Panc1 (cell line): Measurements from ENCODE around the gene MXD3. TPM values are rescaled to one million over a fixed set of nuclear protein-coding genes. Genes with fewer than 3 reads are reported as not detected.

ENCODE experiments used
- ATAC-seq: fragments of 200-7000 bp; cut with Tn5 transposase; 2 replicates; pipeline ENCODE4 v1.9.1; 2020; ENCODE audit warnings: mild to moderate bottlenecking, moderate library complexity
- BruUV-seq: library from RNA; stranded (reverse); fragments of 400-500 nt; replicated peaks from 2 replicates; lab custom pipeline; 2021; lab: Mats Ljungman, UMichigan
- CTCF ChIA-PET: fragments of 300-600 bp; sonication (Branson Sonifier 250); formaldehyde crosslinking; loops from one replicate; lab custom pipeline; 2022; ENCODE audit warnings: antibody characterized with exemption; lab: Charles Lee
- POLR2A ChIA-PET: fragments of 300-600 bp; sonication (Branson Sonifier 250); formaldehyde crosslinking; loops from one replicate; lab custom pipeline; 2022; ENCODE audit warnings: antibody characterized with exemption; lab: Charles Lee
- DNase-seq: peaks from one replicate; pipeline ENCODE4 v3.0.0-alpha.2; 2010; ENCODE audit warnings: low read depth, low spot score
- H3K27ac ChIP-seq: 2 replicates; pipeline ENCODE4 v1.5.1; 2011; ENCODE audit warnings: mild to moderate bottlenecking, low read length, inconsistent platforms
- H3K27me3 ChIP-seq: fragments of 200-500 bp; sonication (Bioruptor generic); 2 replicates; pipeline ENCODE4 v1.6.0; 2014; ENCODE audit warnings: low read length, inconsistent platforms; ENCODE audit not compliant: control insufficient read depth, insufficient read depth
- H3K36me3 ChIP-seq: fragments of 200-500 bp; sonication (Bioruptor generic); 2 replicates; pipeline ENCODE4 v1.5.1; 2014; ENCODE audit warnings: inconsistent platforms, mild to moderate bottlenecking, low read length, moderate library complexity; ENCODE audit not compliant: control insufficient read depth, insufficient read depth
- H3K4me1 ChIP-seq: 2 replicates; pipeline ENCODE4 v1.5.1; 2011; ENCODE audit warnings: inconsistent platforms, mild to moderate bottlenecking, low read length, moderate library complexity; ENCODE audit not compliant: control insufficient read depth, insufficient read depth
- H3K4me3 ChIP-seq, 2 experiments: 2 replicates each; pipeline ENCODE4 v1.5.1; 2011 to 2012; ENCODE audit warnings: low read depth in 2 of 2, low read length in 2 of 2, mild to moderate bottlenecking in 2 of 2, inconsistent platforms in 1 of 2, moderate library complexity in 1 of 2
- H3K9me3 ChIP-seq: fragments of 200-500 bp; sonication (Bioruptor generic); 2 replicates; pipeline ENCODE4 v1.5.1; 2014; ENCODE audit warnings: low read depth, mild to moderate bottlenecking, inconsistent platforms, low read length, moderate library complexity; ENCODE audit not compliant: control insufficient read depth, insufficient read depth
- POLR2AphosphoS5 ChIP-seq: IDR thresholded peaks from 2 replicates; pipeline ENCODE4 v1.6.1; 2012; ENCODE audit warnings: mild to moderate bottlenecking, low read depth, low read length, moderate library complexity
- SIN3A ChIP-seq: IDR thresholded peaks from 2 replicates; pipeline ENCODE4 v1.6.1; 2012; ENCODE audit warnings: low read depth, mild to moderate bottlenecking, low read length, moderate library complexity, borderline replicate concordance; ENCODE audit not compliant: insufficient read depth
- TCF7L2 ChIP-seq: IDR thresholded peaks from 2 replicates; pipeline ENCODE4 v1.6.1; 2011; ENCODE audit warnings: mild to moderate bottlenecking, low read depth, low read length, inconsistent platforms
- in situ Hi-C: cut with HindIII; loops from 2 replicates; pipeline ENCODE4 v1.10.0; 2016; ENCODE audit warnings: low sequenced_read_pairs, low pct_unique_long_range_greater_than_20kb
- intact Hi-C: fragments of 100-400 bp; cut with micrococcal nuclease; formaldehyde crosslinking; loops from one replicate; pipeline ENCODE4 v1.10.0; 2022; ENCODE audit not compliant: unreplicated experiment
- total RNA-seq: library from RNA; stranded (reverse); gene quantifications from one replicate; pipeline ENCODE4 v1.2.1, GENCODE V29; 2021; ENCODE audit not compliant: unreplicated experiment
- TF ChIP-seq, protein P1 (sequence below): fragments of 450-650 bp; IDR thresholded peaks from 2 replicates; pipeline ENCODE4 v1.5.1; 2017; ENCODE audit warnings: mild to moderate bottlenecking
- TF ChIP-seq, protein P2 (sequence below), 2 experiments: IDR thresholded peaks; 2 replicates each; pipeline ENCODE4 v1.6.1; 2011 to 2012; ENCODE audit warnings: low read depth in 2 of 2, control low read depth in 1 of 2, low read length in 1 of 2, mild to moderate bottlenecking in 1 of 2, moderate library complexity in 1 of 2; ENCODE audit not compliant: insufficient read depth in 1 of 2

MXD3 gene
- total RNA-seq, 1 experiment from 2014 or later, result 12.0 TPM

GRCh38 chr5:177276886-177277285 is 34.8 kb downstream of the MXD3 start:
- no peaks in the 10 kb centered on the region for H3K27me3 ChIP-seq
- ChIA-PET POLR2A (no interaction called here), CTCF (no interaction called here)
- in situ Hi-C loops, result no loop called here
- no peak for ATAC-seq
- TF ChIP-seq, protein P1, sequence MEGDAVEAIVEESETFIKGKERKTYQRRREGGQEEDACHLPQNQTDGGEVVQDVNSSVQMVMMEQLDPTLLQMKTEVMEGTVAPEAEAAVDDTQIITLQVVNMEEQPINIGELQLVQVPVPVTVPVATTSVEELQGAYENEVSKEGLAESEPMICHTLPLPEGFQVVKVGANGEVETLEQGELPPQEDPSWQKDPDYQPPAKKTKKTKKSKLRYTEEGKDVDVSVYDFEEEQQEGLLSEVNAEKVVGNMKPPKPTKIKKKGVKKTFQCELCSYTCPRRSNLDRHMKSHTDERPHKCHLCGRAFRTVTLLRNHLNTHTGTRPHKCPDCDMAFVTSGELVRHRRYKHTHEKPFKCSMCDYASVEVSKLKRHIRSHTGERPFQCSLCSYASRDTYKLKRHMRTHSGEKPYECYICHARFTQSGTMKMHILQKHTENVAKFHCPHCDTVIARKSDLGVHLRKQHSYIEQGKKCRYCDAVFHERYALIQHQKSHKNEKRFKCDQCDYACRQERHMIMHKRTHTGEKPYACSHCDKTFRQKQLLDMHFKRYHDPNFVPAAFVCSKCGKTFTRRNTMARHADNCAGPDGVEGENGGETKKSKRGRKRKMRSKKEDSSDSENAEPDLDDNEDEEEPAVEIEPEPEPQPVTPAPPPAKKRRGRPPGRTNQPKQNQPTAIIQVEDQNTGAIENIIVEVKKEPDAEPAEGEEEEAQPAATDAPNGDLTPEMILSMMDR, result no peak
- TF ChIP-seq POLR2AphosphoS5 (no peak), TCF7L2 (no peak)
- H3K27ac ChIP-seq, result no peak overlapping the region
- no TSS peak for BruUV-seq
- no peak overlapping the region for H3K4me3 ChIP-seq
- intact Hi-C loops, result no loop called here
- H3K36me3 ChIP-seq, result 0 out of 2 replicates have a peak, but pooled peaks cover 5% of the 10 kb centered on the region
- no peaks in the 10 kb centered on the region for H3K9me3 ChIP-seq
- no peaks in the 10 kb centered on the region for H3K4me1 ChIP-seq
- DNase-seq, result no peak

DNA sequence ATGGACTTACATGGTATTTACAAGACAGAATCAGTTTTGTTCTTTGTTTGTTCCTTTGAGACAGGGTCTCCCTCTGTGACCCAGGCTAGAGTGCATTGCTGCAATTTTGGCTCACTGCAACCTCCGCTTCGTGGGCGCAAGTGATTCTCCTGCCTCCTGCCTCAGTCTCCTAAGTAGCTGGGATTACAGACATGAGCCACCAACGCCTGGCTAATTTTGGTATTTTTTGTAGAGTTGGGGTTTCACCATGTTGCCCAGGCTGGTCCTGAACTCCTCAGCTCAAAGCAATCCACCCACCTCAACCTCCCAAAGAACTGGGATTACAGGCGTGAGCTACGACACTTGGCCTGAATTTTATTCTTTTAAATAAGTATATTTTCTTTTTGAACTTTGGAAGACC is 35.8 kb downstream of the MXD3 start:
- H3K36me3 ChIP-seq, result 0 out of 2 replicates have a peak, but pooled peaks cover 5% of the 10 kb centered on the region
- ChIA-PET POLR2A (interaction anchor here (0.7 kb wide), 1 partner anchor 567 kb away, joined by 5 read pairs; no protein-coding TSS in a partner anchor), CTCF (interaction anchor here (0.7 kb wide), 1 partner anchor 27 kb away, joined by 7 read pairs; no protein-coding TSS in a partner anchor)
- H3K4me3 ChIP-seq, result no peak overlapping the region
- no peaks in the 10 kb centered on the region for H3K4me1 ChIP-seq
- intact Hi-C loops (no loop called here), in situ Hi-C loops (no loop called here)
- no peaks in the 10 kb centered on the region for H3K9me3 ChIP-seq
- DNase-seq (no peak), ATAC-seq (no peak)
- no peak overlapping the region for H3K27ac ChIP-seq
- no TSS peak for BruUV-seq
- TF ChIP-seq, protein P2, sequence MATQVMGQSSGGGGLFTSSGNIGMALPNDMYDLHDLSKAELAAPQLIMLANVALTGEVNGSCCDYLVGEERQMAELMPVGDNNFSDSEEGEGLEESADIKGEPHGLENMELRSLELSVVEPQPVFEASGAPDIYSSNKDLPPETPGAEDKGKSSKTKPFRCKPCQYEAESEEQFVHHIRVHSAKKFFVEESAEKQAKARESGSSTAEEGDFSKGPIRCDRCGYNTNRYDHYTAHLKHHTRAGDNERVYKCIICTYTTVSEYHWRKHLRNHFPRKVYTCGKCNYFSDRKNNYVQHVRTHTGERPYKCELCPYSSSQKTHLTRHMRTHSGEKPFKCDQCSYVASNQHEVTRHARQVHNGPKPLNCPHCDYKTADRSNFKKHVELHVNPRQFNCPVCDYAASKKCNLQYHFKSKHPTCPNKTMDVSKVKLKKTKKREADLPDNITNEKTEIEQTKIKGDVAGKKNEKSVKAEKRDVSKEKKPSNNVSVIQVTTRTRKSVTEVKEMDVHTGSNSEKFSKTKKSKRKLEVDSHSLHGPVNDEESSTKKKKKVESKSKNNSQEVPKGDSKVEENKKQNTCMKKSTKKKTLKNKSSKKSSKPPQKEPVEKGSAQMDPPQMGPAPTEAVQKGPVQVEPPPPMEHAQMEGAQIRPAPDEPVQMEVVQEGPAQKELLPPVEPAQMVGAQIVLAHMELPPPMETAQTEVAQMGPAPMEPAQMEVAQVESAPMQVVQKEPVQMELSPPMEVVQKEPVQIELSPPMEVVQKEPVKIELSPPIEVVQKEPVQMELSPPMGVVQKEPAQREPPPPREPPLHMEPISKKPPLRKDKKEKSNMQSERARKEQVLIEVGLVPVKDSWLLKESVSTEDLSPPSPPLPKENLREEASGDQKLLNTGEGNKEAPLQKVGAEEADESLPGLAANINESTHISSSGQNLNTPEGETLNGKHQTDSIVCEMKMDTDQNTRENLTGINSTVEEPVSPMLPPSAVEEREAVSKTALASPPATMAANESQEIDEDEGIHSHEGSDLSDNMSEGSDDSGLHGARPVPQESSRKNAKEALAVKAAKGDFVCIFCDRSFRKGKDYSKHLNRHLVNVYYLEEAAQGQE (IDR thresholded peaks at IDR 0.05; ENCODE audit: insufficient read depth in 1 of 2, low read depth in 2 of 2, low read length in 1 of 2), result no peak
- TF ChIP-seq SIN3A, result no peak
- TF ChIP-seq, protein P1, result no peak
- H3K27me3 ChIP-seq, result no peaks in the 10 kb centered on the region
